CD4-positive, alpha-beta T cell treated with Interleukin-10 for 1 hour (primary cell): Measurements from ENCODE around the gene PBX3.

Experiments
- DNase-seq: peaks from one replicate; pipeline ENCODE4 v3.0.0-alpha.2; 2020

PBX3 gene

DNA sequence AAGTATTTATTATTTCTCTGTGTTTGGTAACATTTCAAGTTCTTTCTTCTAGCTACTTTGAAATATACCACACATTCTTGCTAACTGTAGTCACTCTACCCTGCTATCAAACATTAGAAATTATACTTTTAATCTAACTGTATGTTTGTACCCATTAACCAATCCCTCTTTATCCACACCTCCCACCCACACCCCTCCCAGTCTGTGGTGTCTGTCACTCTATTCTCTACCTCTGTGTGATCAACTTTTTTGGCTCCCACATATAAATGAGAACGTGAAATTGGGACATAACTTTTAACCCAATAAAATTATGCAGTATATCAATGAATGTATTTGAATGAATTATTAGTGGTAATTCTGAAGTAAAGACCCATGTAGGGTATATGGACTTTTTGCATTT, 79.7 kb downstream of the PBX3 start:
- DNase-seq: no peak

DNA sequence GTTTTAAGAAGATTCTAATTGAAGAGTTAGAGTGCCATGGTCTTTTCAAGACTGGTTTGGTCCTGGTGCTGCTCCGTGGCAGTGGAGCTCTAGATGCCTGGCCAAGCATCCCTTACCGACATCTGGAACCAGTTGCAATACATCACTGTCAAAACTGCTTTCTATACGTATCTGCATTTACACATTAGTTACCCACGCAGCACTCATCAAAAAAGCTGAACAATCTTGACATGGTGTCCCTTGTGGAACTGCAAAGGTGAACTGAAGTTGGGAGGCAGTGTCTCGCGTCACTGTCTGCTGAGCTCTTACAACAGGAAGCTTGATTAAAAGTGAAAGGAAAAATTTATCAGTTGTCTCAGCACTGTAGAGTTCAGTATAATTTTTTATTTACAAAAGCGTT, 82.6 kb downstream of the PBX3 start:
- peak; percentile 71 for DNase-seq

DNA sequence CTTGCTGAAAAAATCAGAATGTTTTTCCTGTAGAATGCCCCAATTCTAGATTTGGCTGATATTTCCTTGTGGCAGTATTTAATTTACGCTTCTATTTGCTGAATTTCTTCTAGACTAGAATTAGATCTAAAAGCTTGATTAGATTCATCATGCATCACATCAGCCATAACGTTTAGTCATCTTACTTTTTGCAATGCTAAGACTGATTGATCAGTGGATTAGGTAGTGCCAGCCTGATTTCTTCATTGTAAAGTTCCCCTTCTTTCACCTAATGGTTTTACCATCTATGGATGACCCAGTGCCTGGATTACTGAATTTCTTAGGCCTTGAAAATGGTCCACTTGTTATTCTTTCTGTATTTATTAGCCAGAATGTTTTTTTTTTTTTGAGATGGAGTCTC, 83.9 kb downstream of the PBX3 start:
- no peak for DNase-seq

DNA sequence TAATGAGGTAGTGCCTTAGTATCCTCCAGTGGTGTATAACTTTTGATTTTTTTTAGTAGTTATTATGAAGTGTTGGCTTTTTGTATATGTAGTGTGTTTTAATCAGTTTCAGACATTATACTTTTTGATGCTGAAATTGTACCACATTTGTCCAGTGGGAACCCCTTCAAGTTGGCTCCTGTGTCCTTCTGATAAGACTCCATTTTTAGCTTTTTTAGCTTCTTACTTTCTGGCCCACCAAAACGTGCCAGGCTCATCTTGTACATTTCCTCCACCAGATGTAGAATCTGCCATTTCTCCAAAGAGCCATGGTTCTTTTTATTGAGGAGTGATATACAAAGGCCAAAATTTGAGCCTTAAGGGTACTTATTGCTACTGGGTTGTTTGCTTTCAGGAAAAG, 84.4 kb downstream of the PBX3 start:
- no peak for DNase-seq

DNA sequence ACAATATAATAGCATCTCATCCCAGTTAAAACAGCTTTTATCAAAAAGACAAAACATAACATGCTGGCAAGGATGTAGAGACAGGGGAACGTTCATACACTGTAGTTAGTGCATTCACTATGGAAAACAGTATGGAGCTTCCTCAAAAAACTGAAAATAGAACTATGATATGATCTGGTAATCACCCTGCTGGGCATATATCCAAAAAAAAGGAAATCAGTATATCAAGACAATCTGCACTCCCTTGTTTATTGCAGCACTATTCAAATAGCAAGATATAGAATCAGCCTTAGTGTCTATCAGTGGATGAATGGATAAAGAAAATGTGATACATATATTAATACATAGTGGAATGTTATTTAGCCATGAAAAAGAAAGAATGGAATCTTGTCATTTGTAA, 88.5 kb downstream of the PBX3 start:
- no peak for DNase-seq

DNA sequence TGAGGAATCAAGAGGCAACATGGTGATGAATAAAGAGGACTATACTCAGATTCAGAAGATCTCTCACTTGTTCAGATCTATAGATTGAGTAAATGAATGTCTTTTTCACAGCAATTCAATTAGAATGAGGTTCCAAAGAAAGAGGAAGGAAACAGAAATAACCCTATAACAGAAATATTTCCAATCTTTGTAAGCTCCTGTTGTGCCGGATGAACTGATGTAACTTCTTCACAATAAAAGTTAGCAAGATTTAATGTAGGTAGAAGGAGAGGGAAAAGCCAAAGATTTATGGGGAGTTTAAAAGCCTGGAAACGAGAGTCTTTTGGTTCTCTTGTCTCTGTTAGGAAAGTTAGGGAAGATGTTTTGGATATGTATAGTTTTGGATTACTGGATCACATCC, 92.1 kb downstream of the PBX3 start:
- no peak for DNase-seq

DNA sequence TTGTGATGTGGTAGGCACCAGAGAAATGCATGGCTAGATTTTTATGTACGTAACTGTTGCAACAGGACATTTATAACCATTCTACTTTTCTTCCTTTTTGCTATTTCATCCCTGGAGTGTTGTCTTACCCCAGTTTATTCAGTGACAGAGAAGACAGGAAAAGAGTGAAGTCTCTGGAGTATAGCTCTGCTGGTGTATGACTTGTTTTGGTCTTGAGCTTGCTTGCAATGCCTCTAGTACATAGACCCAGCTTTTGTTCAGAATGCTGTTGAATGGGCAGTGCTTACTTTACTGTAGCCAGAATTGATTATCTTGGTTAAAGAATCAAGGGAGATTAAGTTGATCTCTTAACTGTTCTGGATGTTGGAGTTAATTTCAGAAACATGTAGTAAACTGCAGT, 94.3 kb downstream of the PBX3 start:
- no peak for DNase-seq

DNA sequence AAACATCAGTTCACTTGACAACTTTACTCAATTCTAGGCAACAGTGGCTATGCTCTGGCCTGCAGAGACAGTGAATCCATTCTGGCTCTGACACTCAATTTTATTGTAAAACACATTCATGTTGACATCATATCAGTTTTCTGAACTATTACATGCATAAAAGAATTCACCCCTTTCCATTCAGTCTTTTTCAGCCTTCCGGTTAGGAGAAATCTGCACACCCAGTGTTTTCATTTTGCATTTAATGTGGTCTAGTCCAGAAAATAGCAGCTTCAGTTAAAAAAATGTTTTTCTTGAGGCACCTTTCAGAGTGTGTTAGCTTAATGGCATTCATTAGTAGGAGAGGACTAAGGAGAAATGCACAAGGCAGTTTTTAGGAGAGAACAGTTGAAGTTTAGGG, 95.1 kb downstream of the PBX3 start:
- no peak for DNase-seq

DNA sequence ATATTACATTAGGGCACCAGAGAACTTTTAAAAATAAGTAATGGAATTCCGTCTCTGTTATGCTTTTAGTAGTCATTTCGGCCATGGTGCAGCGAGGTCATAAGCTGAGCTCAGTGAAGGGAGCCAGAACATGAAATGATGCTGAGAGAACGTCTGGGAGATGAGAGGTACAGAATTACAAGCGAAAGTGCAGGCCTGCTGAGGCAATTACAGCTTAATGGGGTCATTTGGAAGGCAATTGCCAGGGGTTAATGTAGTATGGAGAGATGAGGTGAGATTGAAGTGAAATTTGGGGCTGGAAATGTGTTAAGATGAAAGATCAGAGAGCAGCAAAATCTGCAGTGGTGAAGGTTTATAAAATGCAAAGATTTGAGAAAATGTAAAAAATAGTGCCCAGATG, 96.5 kb downstream of the PBX3 start:
- no peak for DNase-seq

DNA sequence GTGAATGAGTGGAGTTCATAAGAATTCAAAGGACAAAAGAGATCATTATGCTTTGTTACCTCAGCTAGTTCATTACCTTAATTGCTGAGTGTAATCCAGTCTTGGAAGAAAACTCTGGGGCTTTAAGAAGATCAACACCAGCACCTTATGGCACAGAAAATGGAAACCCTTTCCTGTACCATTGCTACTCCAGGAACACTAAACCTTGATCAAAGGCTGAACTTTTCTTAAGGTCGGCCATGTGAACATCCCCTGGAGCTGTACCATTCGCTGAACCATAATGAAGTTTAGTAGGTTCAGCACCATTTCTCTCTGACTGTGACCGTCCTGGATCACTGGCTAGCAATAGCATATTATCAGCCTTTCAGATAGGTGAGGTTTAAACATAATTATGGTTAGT, 97.4 kb downstream of the PBX3 start:
- no peak for DNase-seq

DNA sequence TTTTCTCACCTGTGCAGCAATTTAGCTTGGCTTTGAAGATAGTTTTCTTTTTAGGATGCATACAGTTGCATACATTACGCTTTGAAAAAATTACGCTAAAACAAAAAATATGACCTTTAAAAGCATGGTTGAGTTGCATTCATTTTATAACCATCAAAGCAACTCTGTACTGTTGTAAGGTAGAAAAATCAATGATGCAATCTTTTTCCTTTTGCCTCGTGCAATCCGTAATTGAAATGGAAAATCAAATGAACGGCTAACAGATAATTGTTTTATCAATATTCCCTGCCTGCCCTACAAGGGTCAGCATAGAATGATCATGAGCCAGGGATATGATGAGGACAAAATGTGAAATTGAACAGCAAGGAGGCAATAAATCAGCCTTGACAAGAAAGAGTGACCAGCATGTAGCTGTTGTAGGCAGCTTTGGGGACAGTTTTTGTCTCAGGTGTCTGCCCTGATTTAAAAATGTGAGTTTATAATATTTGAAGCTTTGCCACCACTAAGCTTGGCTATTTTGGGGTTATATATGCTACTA, 98.2 kb downstream of the PBX3 start:
- DNase-seq: no peak

DNA sequence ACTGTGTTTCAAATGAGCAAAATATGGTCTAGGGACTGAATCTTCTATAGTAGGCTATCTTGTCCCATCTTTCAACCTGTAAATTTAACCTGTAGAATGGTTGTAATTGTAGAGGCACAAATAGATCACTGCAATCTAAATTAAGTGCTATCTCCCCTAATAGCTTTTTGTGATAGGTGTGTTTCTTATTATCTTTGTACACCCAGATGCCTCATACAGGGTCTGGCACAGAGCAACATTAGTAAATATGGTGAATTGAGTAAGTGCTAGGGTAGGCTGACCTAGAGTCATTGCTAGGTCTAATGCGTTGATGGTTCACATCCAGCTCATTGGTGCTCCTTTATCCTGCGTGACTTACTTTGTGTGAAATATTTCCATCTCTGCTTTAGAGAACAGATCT, 100.6 kb downstream of the PBX3 start:
- DNase-seq: no peak

DNA sequence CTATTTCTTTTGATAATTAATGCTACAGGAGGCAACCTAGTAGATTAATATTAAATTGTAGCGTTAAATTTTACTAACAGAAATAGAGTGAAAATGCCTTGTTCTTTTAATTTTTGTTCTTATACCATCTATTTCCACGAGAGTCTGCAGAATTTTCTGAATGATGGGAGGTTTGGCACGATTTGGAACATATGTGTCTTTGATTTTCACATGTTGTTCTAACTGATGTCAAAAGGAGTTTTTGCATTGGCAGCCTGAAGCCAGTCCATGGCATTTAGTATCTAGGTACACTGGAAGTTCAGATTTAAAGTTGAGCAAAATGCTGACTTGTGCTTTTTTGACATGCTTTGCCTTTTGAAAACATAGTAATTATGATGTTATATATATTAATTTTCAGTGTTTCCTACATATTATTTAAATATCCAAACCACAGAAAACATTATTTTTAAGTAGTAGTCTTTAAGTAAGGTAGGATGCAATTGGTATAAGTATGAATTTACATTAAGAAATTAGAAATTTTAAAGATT, 103.0 kb downstream of the PBX3 start:
- DNase-seq: no peak

DNA sequence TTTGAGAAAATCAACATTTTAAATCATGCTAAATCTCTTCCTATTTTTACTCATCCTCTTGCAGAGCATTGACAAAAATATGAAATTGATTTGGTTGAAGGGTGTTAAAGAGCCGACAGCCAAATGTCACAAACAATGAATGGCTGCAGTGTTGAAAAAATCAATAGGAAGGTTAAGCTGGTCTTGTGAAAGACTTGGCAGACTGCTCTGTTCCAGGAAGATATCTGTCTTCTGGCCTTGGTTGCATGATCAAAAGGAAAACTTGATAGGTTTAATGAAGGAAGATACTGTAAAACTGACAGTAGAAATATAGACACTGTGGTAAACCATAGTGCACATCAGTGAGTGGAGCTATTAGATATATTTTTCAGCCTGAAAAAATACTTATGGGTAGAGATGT, 103.6 kb downstream of the PBX3 start:
- DNase-seq: no peak

DNA sequence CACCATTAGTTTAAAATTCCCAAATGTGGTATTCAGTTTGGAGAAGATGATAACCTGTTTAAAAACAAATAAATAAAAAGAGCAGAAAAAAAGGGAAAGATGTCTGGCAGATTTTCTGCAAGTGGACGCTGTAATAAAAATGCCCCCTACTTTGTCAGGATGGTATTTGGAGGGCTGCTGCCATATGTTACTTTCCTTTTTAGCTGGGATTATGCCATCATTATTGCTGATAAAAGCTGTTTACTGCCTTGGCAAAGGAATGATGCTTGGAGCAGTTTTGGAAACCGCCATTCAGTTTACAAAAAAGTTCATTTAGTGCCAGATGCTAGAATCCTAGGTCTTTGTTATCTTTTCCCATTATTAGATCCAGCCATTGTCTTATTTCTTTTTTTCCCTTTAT, 104.8 kb downstream of the PBX3 start:
- DNase-seq: no peak

DNA sequence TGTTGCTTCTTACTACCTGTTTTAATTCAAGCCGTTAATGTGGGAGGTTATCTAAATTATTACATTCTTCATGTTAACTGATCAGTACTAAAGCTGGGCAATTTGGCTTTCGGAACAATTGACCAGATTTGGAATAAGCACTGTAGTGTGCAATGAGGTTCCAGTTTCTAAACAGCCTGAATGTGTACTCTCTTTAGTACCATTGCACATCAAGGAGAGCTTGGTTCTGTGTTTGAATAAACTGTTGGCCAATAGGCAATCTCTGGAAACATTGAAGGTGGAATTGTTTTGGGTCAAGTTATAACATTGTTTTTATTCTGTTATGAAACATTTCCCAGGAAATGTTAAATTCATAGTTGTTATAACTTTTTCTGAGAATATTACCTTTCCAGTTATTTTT, 105.2 kb downstream of the PBX3 start:
- DNase-seq: no peak

DNA sequence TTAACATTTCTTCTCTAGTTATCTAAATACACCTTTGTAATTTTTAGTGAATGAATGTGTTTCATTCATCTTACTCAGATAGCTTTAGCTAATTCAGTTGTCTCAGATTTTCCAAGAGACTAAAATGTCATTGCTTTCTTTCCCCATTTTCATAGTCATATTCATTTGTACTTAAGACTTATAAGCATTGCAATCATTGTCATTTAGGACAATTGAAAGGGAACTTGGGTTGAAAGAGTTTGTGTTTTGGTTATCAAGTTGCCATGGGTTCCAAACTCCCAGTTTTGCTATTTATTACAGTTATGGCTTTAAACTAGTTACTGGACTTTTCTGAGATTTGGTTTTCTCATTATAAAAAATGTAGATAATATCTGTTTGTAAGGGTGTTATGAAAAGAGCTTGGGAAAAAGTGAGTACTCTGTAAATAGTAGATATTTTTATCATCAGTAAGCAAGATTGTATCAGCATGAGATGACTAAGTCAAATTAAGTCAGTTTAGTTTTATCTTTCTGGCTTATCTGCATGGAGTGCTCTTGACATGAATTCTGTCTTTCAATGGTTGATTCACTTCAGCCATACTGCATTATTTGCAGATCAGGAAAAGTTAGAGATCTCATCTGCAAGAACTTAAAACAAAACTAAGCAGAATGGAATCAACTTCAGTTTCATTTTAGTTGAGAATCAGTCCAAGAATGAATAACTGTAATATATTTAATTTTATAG, 107.5 kb downstream of the PBX3 start:
- no peak for DNase-seq

DNA sequence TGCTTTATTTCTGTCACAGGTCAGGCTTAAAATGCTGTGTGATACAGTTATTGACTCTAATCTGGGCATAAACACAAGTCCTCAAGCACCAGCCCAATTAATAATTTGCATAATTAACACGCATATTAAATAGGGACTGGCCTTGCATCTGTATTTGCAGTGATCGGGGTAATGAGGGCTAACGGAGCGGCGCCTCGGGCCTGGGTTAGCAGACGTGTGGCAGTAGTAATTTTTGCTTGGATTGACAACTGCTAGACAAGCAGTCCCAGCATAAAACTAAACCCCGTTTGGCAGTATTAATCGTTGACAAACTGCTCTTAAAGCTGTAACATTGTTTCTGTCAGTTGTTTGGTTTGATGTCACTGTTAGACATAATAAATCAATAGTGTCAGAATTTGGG, 109.2 kb downstream of the PBX3 start:
- no peak for DNase-seq

DNA sequence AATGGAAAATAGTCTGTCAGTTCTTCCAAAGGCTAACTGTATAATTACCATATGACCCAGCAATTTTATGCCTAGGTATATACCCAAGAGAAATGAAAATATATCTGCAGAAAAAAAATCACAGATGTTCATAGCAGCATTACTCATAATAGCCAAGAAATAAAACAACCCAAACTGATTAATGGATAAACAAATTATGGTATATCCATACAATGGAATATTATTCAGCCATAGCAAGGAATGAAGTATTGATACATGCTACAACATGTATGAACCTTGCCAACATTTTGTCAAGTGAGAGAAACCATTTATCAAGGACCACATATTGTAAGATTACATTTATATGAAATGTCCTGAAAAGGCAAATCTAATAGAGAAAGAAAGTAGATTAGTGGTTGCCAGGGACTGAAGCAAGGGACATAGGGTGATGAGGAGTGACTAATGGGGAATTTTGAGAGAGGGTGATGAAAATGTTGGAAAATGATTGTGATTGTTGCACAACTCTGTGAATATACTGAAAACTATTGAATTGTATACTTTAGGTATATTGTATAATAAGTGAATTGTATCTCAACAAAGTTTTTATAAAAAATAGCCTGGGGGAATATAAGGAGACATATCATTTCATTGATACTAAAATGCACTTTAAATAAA, 114.4 kb downstream of the PBX3 start:
- DNase-seq: no peak

DNA sequence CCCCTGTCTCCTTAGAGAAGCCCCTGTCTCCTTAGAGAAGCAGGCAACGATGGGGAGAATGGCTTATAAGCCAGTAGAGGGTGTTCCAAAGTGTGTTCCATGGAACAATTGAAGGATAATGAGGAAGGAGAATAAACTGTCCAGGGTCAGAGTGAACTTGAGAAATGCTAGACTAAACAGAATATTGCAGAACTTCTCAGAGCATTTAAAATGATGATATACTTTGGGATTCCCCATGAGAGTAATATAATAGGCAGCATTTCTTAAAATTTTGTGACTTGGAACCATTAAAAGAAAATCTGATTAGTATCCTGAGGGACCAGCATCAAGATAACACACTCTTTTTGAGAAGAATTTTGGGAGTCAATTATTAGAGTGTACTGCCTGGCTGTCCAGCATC, 116.8 kb downstream of the PBX3 start:
- DNase-seq: no peak

DNA sequence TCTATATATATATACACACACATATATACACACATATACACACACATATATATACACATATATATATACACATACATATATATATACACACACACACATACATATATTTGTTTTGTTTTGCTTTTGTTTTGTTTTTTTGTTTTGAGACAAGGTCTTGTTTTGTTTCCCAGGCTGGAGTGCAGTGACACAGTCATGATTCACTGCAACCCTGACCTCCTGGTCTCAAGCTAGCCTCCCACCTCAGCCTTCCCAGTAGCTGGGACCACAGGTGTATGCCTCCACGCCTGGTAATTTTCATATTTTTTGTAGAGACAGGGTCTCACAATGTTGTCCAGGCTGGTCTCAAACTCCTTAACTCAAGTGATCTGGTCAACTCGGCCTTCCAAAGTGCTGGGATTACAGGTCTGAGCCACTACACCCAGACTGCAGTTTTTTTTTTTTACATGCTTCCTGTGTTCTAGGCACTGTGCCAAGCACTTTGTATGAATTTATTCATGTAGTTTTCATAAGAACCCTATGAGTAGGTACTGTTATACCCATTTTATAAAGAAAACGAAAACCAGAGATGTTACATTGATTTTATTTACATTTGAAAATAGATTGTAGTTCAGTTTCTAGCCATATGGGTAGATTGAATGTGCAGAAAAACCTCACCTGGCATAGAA, 120.7 kb downstream of the PBX3 start:
- DNase-seq: no peak

DNA sequence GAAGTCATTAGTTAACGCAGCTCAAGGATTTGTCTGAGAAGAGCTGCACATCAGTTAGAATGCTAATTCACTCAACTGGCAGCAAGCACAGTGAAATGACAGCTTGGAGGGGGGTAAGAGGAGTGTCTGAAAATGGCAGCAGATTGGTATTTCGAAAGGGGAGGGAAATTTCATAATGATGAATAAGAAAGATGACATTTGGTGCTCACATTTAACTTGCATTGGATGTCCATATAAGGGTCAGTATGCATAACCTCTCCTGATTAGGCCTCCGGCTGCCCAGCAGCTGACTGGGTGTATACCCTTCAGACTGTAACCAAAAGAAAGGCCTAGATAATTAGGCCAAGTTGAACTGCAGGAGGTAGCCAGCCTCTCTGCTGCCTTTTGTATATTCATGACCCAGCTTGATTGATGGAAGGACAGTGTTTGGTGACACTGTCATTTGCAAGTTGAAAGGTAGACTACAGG, 131.0 kb downstream of the PBX3 start:
- DNase-seq: no peak

DNA sequence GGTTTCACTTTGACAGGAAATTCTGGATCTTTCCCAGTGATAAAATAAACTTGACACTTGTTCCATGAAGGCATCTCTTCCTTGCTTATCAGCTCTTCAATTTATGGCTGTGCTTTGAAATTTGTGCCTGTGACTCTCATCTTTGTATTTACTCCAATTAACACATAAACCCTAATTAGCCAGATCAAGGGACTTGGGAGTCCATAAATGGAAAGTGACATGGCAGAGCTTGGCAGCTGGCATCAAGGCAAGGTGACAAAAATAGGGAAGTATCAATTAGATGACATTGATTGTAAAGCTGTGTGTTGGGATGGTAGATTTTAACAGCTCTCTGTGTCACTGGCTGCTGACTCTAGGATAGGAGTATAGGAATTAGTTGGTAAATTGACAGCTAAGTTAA, 133.9 kb downstream of the PBX3 start:
- DNase-seq: no peak
